Measurements from ENCODE around the gene CCDC27. TPM values are rescaled to one million over a fixed set of nuclear protein-coding genes. Genes with fewer than 3 reads are reported as not detected.

CCDC27 gene
- total and polyA plus RNA-seq, 2 of the 13 experiments (the other 11 are each of a cell fraction or from before 2014, with no cell fraction given), result not detected

GRCh38 chr1:3733094-3733882, 19.0 kb upstream of the CCDC27 start (continued):
- TF ChIP-seq EP300 (IDR thresholded peaks at IDR 0.05; ENCODE audit: low read depth in 2 of 2, low read length in 2 of 2) (peak in 1 of 2 experiments; percentile 14; a peak in 1 of 4 replicates), EP300 (CRISPR knock-in tag; IDR thresholded peaks at IDR 0.05; ENCODE audit: borderline replicate concordance) (no peak), SIN3B (IDR thresholded peaks at IDR 0.05; ENCODE audit: low read length) (no peak), ZBTB7B (CRISPR knock-in tag; IDR thresholded peaks at IDR 0.05) (peak; percentile 67; the same call in 1 of the 2 replicates), SP1 (IDR thresholded peaks at IDR 0.05) (no peak), SP1 (CRISPR knock-in tag; IDR thresholded peaks at IDR 0.05) (peak; percentile 39; the same call in 1 of the 2 replicates), CEBPG (CRISPR knock-in tag; IDR thresholded peaks at IDR 0.05) (peak; percentile 36; the same call in 1 of the 2 replicates), ZNF142 (CRISPR knock-in tag; IDR thresholded peaks at IDR 0.05) (no peak), HMG20A (CRISPR knock-in tag; IDR thresholded peaks at IDR 0.05; ENCODE audit: borderline replicate concordance) (0 out of 2 replicates have a peak, but pooled peaks have one; percentile 12), SKIL (CRISPR knock-in tag; IDR thresholded peaks at IDR 0.05; ENCODE audit: borderline replicate concordance) (0 out of 2 replicates have a peak, but pooled peaks have one; percentile 30), ZBED4 (CRISPR knock-in tag; IDR thresholded peaks at IDR 0.05; ENCODE audit: borderline replicate concordance) (no peak; the same call in 1 of the 2 replicates), LCORL (IDR thresholded peaks at IDR 0.05) (no peak), LCORL (CRISPR knock-in tag; IDR thresholded peaks at IDR 0.05) (peak; percentile 70; the same call in 1 of the 2 replicates), STAG1 (CRISPR knock-in tag; IDR thresholded peaks at IDR 0.05) (no peak), ZBTB42 (CRISPR knock-in tag; IDR thresholded peaks at IDR 0.05) (no peak), MEIS2 (CRISPR knock-in tag; IDR thresholded peaks at IDR 0.05) (no peak), NR2F6 (IDR thresholded peaks at IDR 0.05) (peak; percentile 50; the same call in 1 of the 2 replicates), NR2F6 (CRISPR knock-in tag; IDR thresholded peaks at IDR 0.05) (peak; percentile 75), NFYB (CRISPR knock-in tag; IDR thresholded peaks at IDR 0.05) (no peak), ARHGAP35 (CRISPR knock-in tag; IDR thresholded peaks at IDR 0.05; ENCODE audit: borderline replicate concordance) (no peak)
